Measurements from ENCODE around the gene NOC3L. TPM values are rescaled to one million over a fixed set of nuclear protein-coding genes. Genes with fewer than 3 reads are reported as not detected.
"Not testable (repeated sequence)": the region's sequence is repeated elsewhere in the genome, so short reads cannot be mapped to it uniquely, and the experiment has no call there.

Gene NOC3L
- total RNA-seq, 1 donor from 2014 or later: 22.6 TPM

GRCh38 chr10:94397549-94398370, 35.0 kb upstream of the NOC3L start:
- H3K4me3 ChIP-seq (ENCODE audit: low read depth, low read length): no peak overlapping the region
- TF ChIP-seq CTCF (IDR thresholded peaks at IDR 0.05; ENCODE audit: insufficient read depth, low read length, severe bottlenecking): no peak
- no peak for FAIRE-seq

GRCh38 chr10:94392117-94392516, 29.4 kb upstream of the NOC3L start:
- not testable (repeated sequence) for H3K4me3 ChIP-seq (ENCODE audit: low read depth, low read length); FAIRE-seq; DNase-seq (ENCODE audit: low read depth); H3K27me3 ChIP-seq (ENCODE audit: control insufficient read depth, insufficient read depth, low read length); H3K36me3 ChIP-seq (ENCODE audit: control insufficient read depth, insufficient read depth, low read length)

More at GRCh38 chr10:94397549-94398370, 35.0 kb upstream of the NOC3L start:
- H3K27me3 ChIP-seq (ENCODE audit: control insufficient read depth, insufficient read depth, low read length): no peaks in the 10 kb centered on the region
- no peak for DNase-seq (ENCODE audit: low read depth)
- H3K36me3 ChIP-seq (ENCODE audit: control insufficient read depth, insufficient read depth, low read length): no peaks in the 10 kb centered on the region

GRCh38 chr10:94385733-94386132, 23.0 kb upstream of the NOC3L start:
- FAIRE-seq; DNase-seq (ENCODE audit: low read depth); H3K4me3 ChIP-seq (ENCODE audit: low read depth, low read length); H3K36me3 ChIP-seq (ENCODE audit: control insufficient read depth, insufficient read depth, low read length); H3K27me3 ChIP-seq (ENCODE audit: control insufficient read depth, insufficient read depth, low read length): not testable (repeated sequence)

GRCh38 chr10:94383530-94383929, 20.8 kb upstream of the NOC3L start:
- Histone ChIP-seq H3K4me3 (ENCODE audit: low read depth, low read length) (no peak overlapping the region), H3K36me3 (ENCODE audit: control insufficient read depth, insufficient read depth, low read length) (no peaks in the 10 kb centered on the region), H3K27me3 (ENCODE audit: control insufficient read depth, insufficient read depth, low read length) (no peaks in the 10 kb centered on the region)
- DNase-seq (ENCODE audit: low read depth) (no peak), FAIRE-seq (no peak)
- TF ChIP-seq CTCF (IDR thresholded peaks at IDR 0.05; ENCODE audit: insufficient read depth, low read length, severe bottlenecking): no peak

GRCh38 chr10:94376865-94377264, 14.1 kb upstream of the NOC3L start:
- Histone ChIP-seq H3K36me3 (ENCODE audit: control insufficient read depth, insufficient read depth, low read length) (no peaks in the 10 kb centered on the region), H3K4me3 (ENCODE audit: low read depth, low read length) (no peak overlapping the region), H3K27me3 (ENCODE audit: control insufficient read depth, insufficient read depth, low read length) (no peaks in the 10 kb centered on the region)
- TF ChIP-seq CTCF (IDR thresholded peaks at IDR 0.05; ENCODE audit: insufficient read depth, low read length, severe bottlenecking): no peak
- no peak for FAIRE-seq
- DNase-seq (ENCODE audit: low read depth): no peak

GRCh38 chr10:94375374-94375773, 12.6 kb upstream of the NOC3L start:
- H3K4me3 ChIP-seq (ENCODE audit: low read depth, low read length): no peak overlapping the region
- H3K27me3 ChIP-seq (ENCODE audit: control insufficient read depth, insufficient read depth, low read length): no peaks in the 10 kb centered on the region
- TF ChIP-seq CTCF (IDR thresholded peaks at IDR 0.05; ENCODE audit: insufficient read depth, low read length, severe bottlenecking): no peak
- DNase-seq (ENCODE audit: low read depth): no peak
- no peak for FAIRE-seq
- no peaks in the 10 kb centered on the region for H3K36me3 ChIP-seq (ENCODE audit: control insufficient read depth, insufficient read depth, low read length)

GRCh38 chr10:94370501-94370900, 7.8 kb upstream of the NOC3L start:
- Histone ChIP-seq H3K27me3 (ENCODE audit: control insufficient read depth, insufficient read depth, low read length) (no peaks in the 10 kb centered on the region), H3K36me3 (ENCODE audit: control insufficient read depth, insufficient read depth, low read length) (no peaks in the 10 kb centered on the region), H3K4me3 (ENCODE audit: low read depth, low read length) (no peak overlapping the region)
- TF ChIP-seq CTCF (IDR thresholded peaks at IDR 0.05; ENCODE audit: insufficient read depth, low read length, severe bottlenecking): no peak
- FAIRE-seq (no peak), DNase-seq (ENCODE audit: low read depth) (no peak)

Measured in bronchial epithelial cell (primary cell).